ENCODE data around the gene STKLD1. TPM values are rescaled to one million over a fixed set of nuclear protein-coding genes. Genes with fewer than 3 reads are reported as not detected.
"Not testable (repeated sequence)": the region's sequence is repeated elsewhere in the genome, so short reads cannot be mapped to it uniquely, and the experiment has no call there.

The STKLD1 gene
- polyA plus RNA-seq, 1 donor, result 2.4 TPM

DNA sequence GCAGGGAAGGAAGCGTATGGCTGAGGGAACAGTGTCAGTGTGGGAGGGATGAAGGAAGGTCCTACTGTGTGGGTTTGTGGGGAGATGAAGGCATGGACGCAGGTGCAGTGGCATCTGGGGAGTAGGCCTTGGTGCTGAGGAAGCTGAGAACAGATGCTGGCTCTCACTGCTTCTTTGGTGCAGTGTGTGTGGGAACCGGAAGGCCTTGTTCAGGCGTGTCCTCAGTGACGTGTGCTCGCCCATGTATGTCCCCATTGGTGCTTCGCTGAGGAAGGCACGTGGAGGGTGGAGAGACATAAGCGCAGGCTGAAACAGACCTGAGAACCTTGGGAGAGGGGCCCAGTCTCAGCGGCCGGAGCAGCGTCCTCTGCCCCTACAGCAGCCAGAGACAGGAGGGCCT lies 64.7 kb downstream of the STKLD1 start:
- H3K4me1 ChIP-seq (ENCODE audit: control insufficient read depth, insufficient read depth, low read length), result no peaks in the 10 kb centered on the region
- no CpG with 5 or more reads among the region's 12 CpGs for WGBS (ENCODE audit: insufficient coverage, low lambda C conversion rate)
- no peak overlapping the region for H3K4me3 ChIP-seq (ENCODE audit: low read length)
- H3K9me3 ChIP-seq (ENCODE audit: control insufficient read depth, low read depth, low read length), result no peaks in the 10 kb centered on the region
- DNase-seq, result no peak
- H3K27me3 ChIP-seq (ENCODE audit: control insufficient read depth, insufficient read depth, low read length), result no peaks in the 10 kb centered on the region
- H3K27ac ChIP-seq (ENCODE audit: low read length), result no peak overlapping the region
- no peaks in the 10 kb centered on the region for H3K36me3 ChIP-seq (ENCODE audit: control insufficient read depth, insufficient read depth, low read length)

DNA sequence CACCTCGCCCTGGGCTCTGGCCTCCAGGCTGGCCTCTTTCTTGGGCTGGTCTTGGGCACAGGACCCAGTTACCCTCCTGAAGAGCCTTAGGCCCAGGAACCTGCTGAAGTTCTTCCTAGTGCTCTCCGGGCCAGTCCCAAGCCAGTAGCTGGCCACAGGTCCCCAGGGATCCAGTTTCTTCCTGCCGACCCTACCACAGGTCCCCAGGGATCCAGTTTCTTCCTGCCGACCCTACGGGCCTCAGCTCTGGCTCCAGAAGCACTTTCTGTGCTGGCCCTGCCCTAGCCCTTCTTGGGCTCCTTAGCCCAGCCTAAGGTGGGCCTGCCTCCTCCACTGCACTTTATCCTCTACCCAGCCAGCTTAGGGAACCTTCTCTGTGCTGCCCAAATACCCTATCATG lies 65.4 kb downstream of the STKLD1 start:
- Histone ChIP-seq H3K4me1 (ENCODE audit: control insufficient read depth, insufficient read depth, low read length) (no peaks in the 10 kb centered on the region), H3K27ac (ENCODE audit: low read length) (no peak overlapping the region), H3K9me3 (ENCODE audit: control insufficient read depth, low read depth, low read length) (no peaks in the 10 kb centered on the region), H3K4me3 (ENCODE audit: low read length) (no peak overlapping the region), H3K27me3 (ENCODE audit: control insufficient read depth, insufficient read depth, low read length) (no peaks in the 10 kb centered on the region), H3K36me3 (ENCODE audit: control insufficient read depth, insufficient read depth, low read length) (no peaks in the 10 kb centered on the region)
- no peak for DNase-seq
- no CpG with 5 or more reads among the region's 5 CpGs for WGBS (ENCODE audit: insufficient coverage, low lambda C conversion rate)

DNA sequence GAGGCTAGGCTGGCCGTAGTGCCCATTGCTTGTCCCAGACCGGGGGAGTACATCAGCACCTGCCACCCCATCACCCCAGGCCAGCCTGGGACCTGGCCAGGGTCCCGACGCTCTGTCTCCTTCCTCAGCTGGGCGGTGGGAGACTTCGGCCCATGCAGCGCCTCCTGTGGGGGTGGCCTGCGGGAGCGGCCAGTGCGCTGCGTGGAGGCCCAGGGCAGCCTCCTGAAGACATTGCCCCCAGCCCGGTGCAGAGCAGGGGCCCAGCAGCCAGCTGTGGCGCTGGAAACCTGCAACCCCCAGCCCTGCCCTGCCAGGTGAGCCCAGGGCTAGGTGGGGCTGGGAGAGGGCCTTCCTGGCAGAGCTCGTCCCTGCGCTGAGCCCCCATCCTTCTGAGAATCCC lies 67.1 kb downstream of the STKLD1 start:
- H3K4me3 ChIP-seq (ENCODE audit: low read length), result no peak overlapping the region
- no CpG with 5 or more reads among the region's 15 CpGs for WGBS (ENCODE audit: insufficient coverage, low lambda C conversion rate)
- H3K27ac ChIP-seq (ENCODE audit: low read length), result no peak overlapping the region
- no peaks in the 10 kb centered on the region for H3K27me3 ChIP-seq (ENCODE audit: control insufficient read depth, insufficient read depth, low read length)
- H3K9me3 ChIP-seq (ENCODE audit: control insufficient read depth, low read depth, low read length), result no peaks in the 10 kb centered on the region
- no peak for DNase-seq
- H3K36me3 ChIP-seq (ENCODE audit: control insufficient read depth, insufficient read depth, low read length), result no peaks in the 10 kb centered on the region
- no peaks in the 10 kb centered on the region for H3K4me1 ChIP-seq (ENCODE audit: control insufficient read depth, insufficient read depth, low read length)

DNA sequence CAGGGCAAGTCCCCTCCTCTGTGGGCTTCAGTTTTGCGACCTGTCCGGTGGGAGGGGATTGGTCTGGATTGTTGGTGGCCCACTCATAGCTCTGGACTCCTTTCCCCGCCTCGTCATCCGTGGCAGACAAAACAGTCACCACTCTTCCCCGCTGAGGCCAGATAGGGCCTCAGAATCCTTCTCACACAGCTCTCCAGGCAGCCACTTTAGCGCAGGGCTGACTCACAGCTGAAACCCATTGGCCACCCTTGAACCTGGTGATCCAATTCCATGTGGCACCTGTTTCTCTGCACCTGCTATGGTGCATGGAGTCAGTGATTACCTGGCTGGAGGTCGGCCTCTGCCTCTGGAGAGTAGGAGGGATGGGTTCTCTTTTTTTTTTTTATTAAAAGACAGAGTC lies 67.8 kb downstream of the STKLD1 start:
- Histone ChIP-seq H3K4me3 (ENCODE audit: low read length) (no peak overlapping the region), H3K36me3 (ENCODE audit: control insufficient read depth, insufficient read depth, low read length) (no peaks in the 10 kb centered on the region), H3K9me3 (ENCODE audit: control insufficient read depth, low read depth, low read length) (no peaks in the 10 kb centered on the region), H3K27ac (ENCODE audit: low read length) (no peak overlapping the region), H3K4me1 (ENCODE audit: control insufficient read depth, insufficient read depth, low read length) (no peaks in the 10 kb centered on the region), H3K27me3 (ENCODE audit: control insufficient read depth, insufficient read depth, low read length) (no peaks in the 10 kb centered on the region)
- no peak for DNase-seq
- whole genome bisulfite sequencing (ENCODE audit: insufficient coverage, low lambda C conversion rate), result no CpG with 5 or more reads among the region's 8 CpGs

DNA sequence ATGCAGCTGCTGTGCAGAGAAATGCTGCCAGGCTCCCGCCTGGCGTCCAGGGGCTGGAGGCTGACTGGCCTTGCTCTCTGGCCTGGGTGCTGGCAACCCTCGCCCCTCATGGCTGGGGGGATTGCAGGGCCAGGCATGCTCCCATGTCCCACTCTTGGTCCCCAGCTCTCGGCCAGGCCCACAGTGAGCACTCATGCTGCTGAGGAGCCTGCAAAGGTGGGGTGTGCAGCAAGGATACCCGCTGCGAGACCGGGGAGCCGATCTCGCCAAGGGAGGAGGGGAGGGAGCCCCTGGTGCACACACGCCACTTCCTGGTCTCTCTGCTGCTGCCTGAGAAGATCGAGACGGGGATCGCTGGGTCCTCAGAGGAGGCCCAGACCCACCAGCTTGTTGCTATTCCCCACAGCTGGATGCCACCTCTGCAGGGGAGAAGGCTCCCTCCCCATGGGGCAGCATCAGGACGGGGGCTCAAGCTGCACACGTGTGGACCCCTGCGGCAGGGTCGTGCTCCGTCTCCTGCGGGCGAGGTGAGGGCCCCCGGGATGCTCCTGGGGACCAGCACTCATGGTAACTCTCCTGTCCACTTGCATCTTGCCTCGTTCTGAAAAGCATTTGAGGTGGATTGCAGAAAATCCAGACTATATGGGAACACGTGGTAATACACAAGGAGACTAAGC lies 69.3 kb downstream of the STKLD1 start:
- H3K27ac ChIP-seq (ENCODE audit: low read length), result no peak overlapping the region
- no peak overlapping the region for H3K4me3 ChIP-seq (ENCODE audit: low read length)
- H3K4me1 ChIP-seq (ENCODE audit: control insufficient read depth, insufficient read depth, low read length), result no peaks in the 10 kb centered on the region
- DNase-seq, result no peak
- no peaks in the 10 kb centered on the region for H3K9me3 ChIP-seq (ENCODE audit: control insufficient read depth, low read depth, low read length)
- H3K36me3 ChIP-seq (ENCODE audit: control insufficient read depth, insufficient read depth, low read length), result no peaks in the 10 kb centered on the region
- no CpG with 5 or more reads among the region's 23 CpGs for WGBS (ENCODE audit: insufficient coverage, low lambda C conversion rate)
- H3K27me3 ChIP-seq (ENCODE audit: control insufficient read depth, insufficient read depth, low read length), result no peaks in the 10 kb centered on the region

DNA sequence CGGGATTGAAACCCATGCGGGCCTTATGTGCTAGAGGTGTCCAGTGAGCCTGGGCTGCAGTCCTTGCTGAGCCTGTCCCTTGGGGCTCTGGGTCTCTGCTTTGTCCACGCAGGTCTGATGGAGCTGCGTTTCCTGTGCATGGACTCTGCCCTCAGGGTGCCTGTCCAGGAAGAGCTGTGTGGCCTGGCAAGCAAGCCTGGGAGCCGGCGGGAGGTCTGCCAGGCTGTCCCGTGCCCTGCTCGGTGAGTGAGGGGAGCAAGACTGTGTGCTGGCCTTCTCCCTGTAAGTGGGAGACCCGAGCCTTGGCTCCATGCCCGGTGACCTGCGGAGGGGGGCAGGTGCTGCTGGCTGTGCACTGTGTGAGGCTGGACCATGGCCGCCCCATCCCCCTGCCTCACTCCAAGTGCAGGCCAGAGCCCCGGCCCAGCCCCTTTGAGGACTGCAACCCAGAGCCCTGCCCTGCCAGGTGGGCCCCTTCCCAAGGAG lies 72.4 kb downstream of the STKLD1 start:
- DNase-seq, result no peak
- Histone ChIP-seq H3K9me3 (ENCODE audit: control insufficient read depth, low read depth, low read length) (no peaks in the 10 kb centered on the region), H3K4me1 (ENCODE audit: control insufficient read depth, insufficient read depth, low read length) (no peaks in the 10 kb centered on the region), H3K27me3 (ENCODE audit: control insufficient read depth, insufficient read depth, low read length) (no peaks in the 10 kb centered on the region), H3K36me3 (ENCODE audit: control insufficient read depth, insufficient read depth, low read length) (no peaks in the 10 kb centered on the region), H3K4me3 (ENCODE audit: low read length) (no peak overlapping the region), H3K27ac (ENCODE audit: low read length) (no peak overlapping the region)
- WGBS (ENCODE audit: insufficient coverage, low lambda C conversion rate), result no CpG with 5 or more reads among the region's 13 CpGs

DNA sequence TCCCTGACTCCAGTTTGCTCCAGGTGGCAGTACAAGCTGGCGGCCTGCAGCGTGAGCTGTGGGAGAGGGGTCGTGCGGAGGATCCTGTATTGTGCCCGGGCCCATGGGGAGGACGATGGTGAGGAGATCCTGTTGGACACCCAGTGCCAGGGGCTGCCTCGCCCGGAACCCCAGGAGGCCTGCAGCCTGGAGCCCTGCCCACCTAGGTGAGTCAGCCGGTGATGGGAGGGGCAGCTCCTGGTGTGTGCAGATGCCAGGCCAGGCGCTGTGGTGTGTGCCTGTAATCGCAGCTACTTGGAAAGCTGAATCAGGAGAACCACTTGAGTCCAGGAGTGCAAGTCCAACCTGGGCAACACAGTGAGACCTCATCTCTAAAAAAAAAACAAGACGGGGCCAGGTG lies 73.6 kb downstream of the STKLD1 start:
- H3K27ac ChIP-seq (ENCODE audit: low read length), result no peak overlapping the region
- no CpG with 5 or more reads among the region's 12 CpGs for WGBS (ENCODE audit: insufficient coverage, low lambda C conversion rate)
- DNase-seq, result no peak

DNA sequence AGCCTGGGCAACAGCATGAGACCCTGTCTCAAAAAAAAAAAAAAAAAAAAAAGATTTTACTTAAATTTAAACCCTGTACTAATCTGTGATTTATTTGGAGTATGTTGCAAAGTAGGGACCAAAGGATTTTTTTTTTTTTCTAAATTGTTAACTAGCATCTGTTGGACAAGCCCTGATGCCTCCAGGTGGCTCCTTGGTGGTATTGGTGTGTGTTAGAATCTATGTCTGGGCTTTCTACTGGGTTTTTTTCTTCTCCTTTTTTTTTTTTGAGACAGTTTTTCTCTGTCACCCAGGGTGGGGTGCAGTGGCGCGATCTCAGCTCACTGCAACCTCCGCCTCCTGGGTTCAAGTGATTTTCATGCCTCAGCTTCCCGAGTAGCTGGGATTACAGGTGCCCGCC lies 75.7 kb downstream of the STKLD1 start:
- H3K9me3 ChIP-seq (ENCODE audit: control insufficient read depth, low read depth, low read length); H3K27me3 ChIP-seq (ENCODE audit: control insufficient read depth, insufficient read depth, low read length); H3K4me3 ChIP-seq (ENCODE audit: low read length); H3K27ac ChIP-seq (ENCODE audit: low read length); H3K4me1 ChIP-seq (ENCODE audit: control insufficient read depth, insufficient read depth, low read length); H3K36me3 ChIP-seq (ENCODE audit: control insufficient read depth, insufficient read depth, low read length); DNase-seq: not testable (repeated sequence)
- no CpG with 5 or more reads among the region's 5 CpGs for WGBS (ENCODE audit: insufficient coverage, low lambda C conversion rate)

More for the DNA sequence above, 73.6 kb downstream of the STKLD1 start:
- Histone ChIP-seq H3K9me3 (ENCODE audit: control insufficient read depth, low read depth, low read length) (no peaks in the 10 kb centered on the region), H3K27me3 (ENCODE audit: control insufficient read depth, insufficient read depth, low read length) (no peaks in the 10 kb centered on the region), H3K4me1 (ENCODE audit: control insufficient read depth, insufficient read depth, low read length) (no peaks in the 10 kb centered on the region), H3K36me3 (ENCODE audit: control insufficient read depth, insufficient read depth, low read length) (no peaks in the 10 kb centered on the region), H3K4me3 (ENCODE audit: low read length) (no peak overlapping the region)

DNA sequence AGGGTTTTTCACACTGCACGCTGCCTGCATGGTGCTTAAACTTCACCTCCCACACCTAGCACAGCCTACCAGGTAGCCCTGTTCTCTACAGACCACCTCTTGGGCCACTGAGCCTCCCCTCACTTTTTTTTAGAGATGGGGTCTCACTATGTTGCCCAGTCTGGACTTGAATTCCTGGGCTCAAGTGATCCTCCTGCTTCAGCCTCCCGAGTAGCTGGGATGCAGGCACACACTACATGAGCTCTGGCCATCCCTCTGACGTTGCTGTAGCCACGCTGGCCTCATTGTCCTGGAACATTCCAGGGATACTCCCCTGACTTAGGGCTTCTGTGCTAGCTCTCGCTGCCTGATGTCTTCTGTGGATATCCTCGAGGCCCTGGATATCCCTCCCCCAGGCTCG lies 76.4 kb downstream of the STKLD1 start:
- no CpG with 5 or more reads among the region's 7 CpGs for WGBS (ENCODE audit: insufficient coverage, low lambda C conversion rate)

DNA sequence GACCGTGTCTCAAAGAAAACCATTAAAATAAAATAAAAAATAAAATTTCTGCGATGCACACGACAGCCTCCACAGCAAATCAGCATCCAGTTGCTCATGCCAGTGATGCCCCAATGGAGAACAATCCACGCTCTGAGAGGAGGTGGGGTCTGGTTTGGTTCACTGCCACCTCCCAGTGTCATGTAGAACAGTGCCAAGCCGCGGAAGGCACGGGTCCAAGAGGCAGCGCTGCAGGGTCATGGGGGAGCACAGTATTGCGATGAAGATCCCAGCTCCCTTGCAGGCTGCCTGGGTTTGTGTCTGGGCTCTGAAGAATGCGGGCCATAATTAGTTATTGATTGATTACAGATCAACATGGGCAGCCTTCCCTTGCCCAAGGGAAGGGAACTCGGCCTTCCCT lies 77.5 kb downstream of the STKLD1 start:
- Histone ChIP-seq H3K4me3 (ENCODE audit: low read length) (no peak overlapping the region), H3K27ac (ENCODE audit: low read length) (no peak overlapping the region), H3K36me3 (ENCODE audit: control insufficient read depth, insufficient read depth, low read length) (peaks cover 3% of the 10 kb centered on the region), H3K9me3 (ENCODE audit: control insufficient read depth, low read depth, low read length) (no peaks in the 10 kb centered on the region), H3K27me3 (ENCODE audit: control insufficient read depth, insufficient read depth, low read length) (no peaks in the 10 kb centered on the region), H3K4me1 (ENCODE audit: control insufficient read depth, insufficient read depth, low read length) (no peaks in the 10 kb centered on the region)
- no CpG with 5 or more reads among the region's 11 CpGs for WGBS (ENCODE audit: insufficient coverage, low lambda C conversion rate)
- DNase-seq, result no peak

More for the DNA sequence above, 76.4 kb downstream of the STKLD1 start:
- H3K27me3 ChIP-seq (ENCODE audit: control insufficient read depth, insufficient read depth, low read length), result no peaks in the 10 kb centered on the region
- no peak overlapping the region for H3K27ac ChIP-seq (ENCODE audit: low read length)
- H3K4me1 ChIP-seq (ENCODE audit: control insufficient read depth, insufficient read depth, low read length), result no peaks in the 10 kb centered on the region
- DNase-seq, result no peak
- peaks cover 3% of the 10 kb centered on the region for H3K36me3 ChIP-seq (ENCODE audit: control insufficient read depth, insufficient read depth, low read length)
- no peaks in the 10 kb centered on the region for H3K9me3 ChIP-seq (ENCODE audit: control insufficient read depth, low read depth, low read length)
- H3K4me3 ChIP-seq (ENCODE audit: low read length), result no peak overlapping the region

DNA sequence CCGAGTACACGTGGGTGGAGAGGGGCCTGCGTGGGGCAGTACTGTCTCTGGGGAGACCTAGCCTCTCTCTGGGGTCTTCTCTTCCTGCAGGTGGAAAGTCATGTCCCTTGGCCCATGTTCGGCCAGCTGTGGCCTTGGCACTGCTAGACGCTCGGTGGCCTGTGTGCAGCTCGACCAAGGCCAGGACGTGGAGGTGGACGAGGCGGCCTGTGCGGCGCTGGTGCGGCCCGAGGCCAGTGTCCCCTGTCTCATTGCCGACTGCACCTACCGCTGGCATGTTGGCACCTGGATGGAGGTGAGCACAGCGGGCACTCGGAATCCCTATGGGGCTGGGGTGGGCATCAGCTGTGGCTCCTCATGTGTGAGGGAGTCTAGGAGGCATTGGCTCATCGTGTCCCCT lies 78.2 kb downstream of the STKLD1 start:
- no peak for DNase-seq
- H3K36me3 ChIP-seq (ENCODE audit: control insufficient read depth, insufficient read depth, low read length), result peaks cover 3% of the 10 kb centered on the region
- no peak overlapping the region for H3K4me3 ChIP-seq (ENCODE audit: low read length)
- H3K9me3 ChIP-seq (ENCODE audit: control insufficient read depth, low read depth, low read length), result no peaks in the 10 kb centered on the region
- no peaks in the 10 kb centered on the region for H3K27me3 ChIP-seq (ENCODE audit: control insufficient read depth, insufficient read depth, low read length)
- no peak overlapping the region for H3K27ac ChIP-seq (ENCODE audit: low read length)
- peaks cover 7% of the 10 kb centered on the region for H3K4me1 ChIP-seq (ENCODE audit: control insufficient read depth, insufficient read depth, low read length)
- WGBS (ENCODE audit: insufficient coverage, low lambda C conversion rate), result no CpG with 5 or more reads among the region's 19 CpGs
